Suppressor macrophage treated with lipopolysaccharide for 4 hours (primary cell): ENCODE results near the gene TVP23A.

Experiments used
- DNase-seq: peaks from one replicate; pipeline ENCODE4 v3.0.0-alpha.2; 2020

The TVP23A gene

GRCh38 chr16:10817963-10818941 is at the start of gene TVP23A:
Gene TVP23A, minus strand, starts transcription at chr16:10818794. Its CDS starts 301 bp downstream, at chr16:10818493.
- no peak for DNase-seq

- DNase-seq: no peak
These were observed 49.6 kb upstream of the TVP23A start for GRCh38 chr16:10868104-10868595.

- DNase-seq: no peak
These were observed 48.6 kb upstream of the TVP23A start for GRCh38 chr16:10867199-10867598.

- DNase-seq: no peak
These were observed 47.7 kb upstream of the TVP23A start for GRCh38 chr16:10865991-10866966.

GRCh38 chr16:10862438-10862837 is 43.8 kb upstream of the TVP23A start:
- peak; percentile 96 for DNase-seq

GRCh38 chr16:10859658-10860057 is 41.1 kb upstream of the TVP23A start:
- peak; percentile 29 for DNase-seq

GRCh38 chr16:10859020-10859419 is 40.4 kb upstream of the TVP23A start:
- no peak for DNase-seq

GRCh38 chr16:10858203-10858602 is 39.6 kb upstream of the TVP23A start:
- no peak for DNase-seq

GRCh38 chr16:10856042-10856441 is 37.4 kb upstream of the TVP23A start:
- DNase-seq: no peak

- no peak for DNase-seq
These were observed 34.4 kb upstream of the TVP23A start for GRCh38 chr16:10852948-10853347.

- DNase-seq: no peak
These were observed 33.7 kb upstream of the TVP23A start for GRCh38 chr16:10852286-10852685.

GRCh38 chr16:10851512-10851911 is 32.9 kb upstream of the TVP23A start:
- no peak for DNase-seq

- DNase-seq: no peak
These were observed 31.9 kb upstream of the TVP23A start for GRCh38 chr16:10850478-10850850.

- DNase-seq: no peak
These were observed 31.3 kb upstream of the TVP23A start for GRCh38 chr16:10849736-10850477.

- peak; percentile 90 for DNase-seq
These were observed 28.6 kb upstream of the TVP23A start for GRCh38 chr16:10847176-10847575.

GRCh38 chr16:10846213-10846998 is 27.8 kb upstream of the TVP23A start:
- DNase-seq: peak; percentile 75

- no peak for DNase-seq
These were observed 22.1 kb upstream of the TVP23A start for GRCh38 chr16:10840703-10841102.

- no peak for DNase-seq
These were observed 20.7 kb upstream of the TVP23A start for GRCh38 chr16:10839279-10839666.

- DNase-seq: no peak
These were observed 20.2 kb upstream of the TVP23A start for GRCh38 chr16:10838621-10839278.

- DNase-seq: no peak
These were observed 17.7 kb upstream of the TVP23A start for GRCh38 chr16:10836174-10836853.
